ENCODE data around the gene GLI3.
"Not testable (repeated sequence)": the region's sequence is repeated elsewhere in the genome, so short reads cannot be mapped to it uniquely, and the experiment has no call there.

Gene GLI3

GRCh38 chr7:42210333-42210732 is 26.7 kb downstream of the GLI3 start:
- DNase-seq: no peak

- not testable (repeated sequence) for DNase-seq
Observed at GRCh38 chr7:42209085-42209484, 27.9 kb downstream of the GLI3 start.

- no peak for DNase-seq
Observed at GRCh38 chr7:42208572-42208971, 28.4 kb downstream of the GLI3 start.

GRCh38 chr7:42207420-42207819 is 29.6 kb downstream of the GLI3 start:
- DNase-seq: no peak

- DNase-seq: no peak
Observed at GRCh38 chr7:42203336-42203735, 33.7 kb downstream of the GLI3 start.

GRCh38 chr7:42202601-42203000 is 34.4 kb downstream of the GLI3 start:
- no peak for DNase-seq

- no peak for DNase-seq
Observed at GRCh38 chr7:42198974-42199668, 37.9 kb downstream of the GLI3 start.

GRCh38 chr7:42198296-42198695 is 38.7 kb downstream of the GLI3 start:
- no peak for DNase-seq

- no peak for DNase-seq
Observed at GRCh38 chr7:42197451-42197850, 39.6 kb downstream of the GLI3 start.

- DNase-seq: no peak
Observed at GRCh38 chr7:42194238-42194637, 42.8 kb downstream of the GLI3 start.

GRCh38 chr7:42193471-42194129 is 43.4 kb downstream of the GLI3 start:
- no peak for DNase-seq

- DNase-seq: no peak
Observed at GRCh38 chr7:42192851-42193461, 44.1 kb downstream of the GLI3 start.

- DNase-seq: no peak
Observed at GRCh38 chr7:42192066-42192465, 44.9 kb downstream of the GLI3 start.

- no peak for DNase-seq
Observed at GRCh38 chr7:42189535-42189934, 47.5 kb downstream of the GLI3 start.

- no peak for DNase-seq
Observed at GRCh38 chr7:42186151-42186550, 50.9 kb downstream of the GLI3 start.

GRCh38 chr7:42185726-42186125 is 51.3 kb downstream of the GLI3 start:
- DNase-seq: no peak

- DNase-seq: no peak
Observed at GRCh38 chr7:42183547-42183946, 53.5 kb downstream of the GLI3 start.

- no peak for DNase-seq
Observed at GRCh38 chr7:42181566-42181965, 55.4 kb downstream of the GLI3 start.

- no peak for DNase-seq
Observed at GRCh38 chr7:42180806-42181205, 56.2 kb downstream of the GLI3 start.

GRCh38 chr7:42176724-42177101 is 60.3 kb downstream of the GLI3 start:
- DNase-seq: no peak

- DNase-seq: no peak
Observed at GRCh38 chr7:42175834-42176723, 60.9 kb downstream of the GLI3 start.

- DNase-seq: no peak
Observed at GRCh38 chr7:42174391-42174912, 62.6 kb downstream of the GLI3 start.

- DNase-seq: no peak
Observed at GRCh38 chr7:42170724-42171123, 66.3 kb downstream of the GLI3 start.
